Peyer's patch (tissue), 4 donors: Measurements from ENCODE around the gene CDCA4. TPM values are rescaled to one million over a fixed set of nuclear protein-coding genes. Genes with fewer than 3 reads are reported as not detected.
"Not testable (repeated sequence)": the region's sequence is repeated elsewhere in the genome, so short reads cannot be mapped to it uniquely, and the experiment has no call there.

ENCODE experiments used
- DNase-seq, 3 donors: peaks; one replicate each; pipeline ENCODE4 v3.0.0-alpha.2; 2017 to 2019
- H3K27ac ChIP-seq, 4 donors: fragments of 200-600 bp; sonication (generic); one replicate each; pipeline ENCODE4 v1.5.1; 2016 to 2019
- H3K27me3 ChIP-seq, 2 donors: fragments of 200-600 bp; sonication (generic); one replicate each; pipeline ENCODE4 v1.5.1; 2019
- H3K36me3 ChIP-seq, 3 donors: fragments of 200-600 bp; sonication (generic); one replicate each; pipeline ENCODE4 v1.5.1; 2016 to 2019
- H3K4me1 ChIP-seq, 4 donors: fragments of 200-600 bp; sonication (generic); one replicate each; pipeline ENCODE4 v1.5.1; 2016 to 2019
- H3K4me3 ChIP-seq, 4 donors: fragments of 200-600 bp; sonication (generic); 1 replicate in 3 of 4; 2 replicates in 1 of 4; pipeline ENCODE4 v1.5.1; 2016 to 2019; ENCODE audit warnings: mild to moderate bottlenecking in 1 of 4
- H3K9me3 ChIP-seq, 4 donors: fragments of 200-600 bp; sonication (generic); one replicate each; pipeline ENCODE4 v1.5.1; 2016 to 2019; ENCODE audit warnings: mild to moderate bottlenecking in 1 of 4
- POLR2A ChIP-seq, 2 donors: fragments of 450-650 bp; IDR thresholded peaks; one replicate each; pipeline ENCODE4 v1.5.1; 2017; ENCODE audit warnings: antibody characterized with exemption in 2 of 2, mild to moderate bottlenecking in 2 of 2, moderate library complexity in 2 of 2
- total RNA-seq, 4 donors: library from RNA; depleted of rRNA; stranded (reverse); fragments of >200 nt; gene quantifications; one replicate each; pipeline ENCODE4 v1.1.0, GENCODE V29; 2016
- TF ChIP-seq, protein P1 (sequence below), 6 experiments: fragments of 450-650 bp in 4 of 6; fragments of 200-600 bp in 2 of 6; sonication (generic) in 1 of 6; IDR thresholded peaks; one replicate each; pipeline ENCODE4 v1.5.1; 2017 to 2019; ENCODE audit warnings: antibody characterized with exemption in 6 of 6, mild to moderate bottlenecking in 3 of 6, moderate library complexity in 1 of 6

The CDCA4 gene
- total RNA-seq, 4 donors from 2014 or later = 3.7 to 9.1 (median 6.6) TPM

- Histone ChIP-seq H3K4me3 (no peak overlapping the region), H3K27ac (no peak overlapping the region), H3K36me3 (no peaks in the 10 kb centered on the region), H3K9me3 (no peaks in the 10 kb centered on the region), H3K4me1 (no peaks in the 10 kb centered on the region), H3K27me3 (no peaks in the 10 kb centered on the region)
- no peak for DNase-seq
- no peak for TF ChIP-seq POLR2A (IDR thresholded peaks at IDR 0.05)
- TF ChIP-seq, protein P1, sequence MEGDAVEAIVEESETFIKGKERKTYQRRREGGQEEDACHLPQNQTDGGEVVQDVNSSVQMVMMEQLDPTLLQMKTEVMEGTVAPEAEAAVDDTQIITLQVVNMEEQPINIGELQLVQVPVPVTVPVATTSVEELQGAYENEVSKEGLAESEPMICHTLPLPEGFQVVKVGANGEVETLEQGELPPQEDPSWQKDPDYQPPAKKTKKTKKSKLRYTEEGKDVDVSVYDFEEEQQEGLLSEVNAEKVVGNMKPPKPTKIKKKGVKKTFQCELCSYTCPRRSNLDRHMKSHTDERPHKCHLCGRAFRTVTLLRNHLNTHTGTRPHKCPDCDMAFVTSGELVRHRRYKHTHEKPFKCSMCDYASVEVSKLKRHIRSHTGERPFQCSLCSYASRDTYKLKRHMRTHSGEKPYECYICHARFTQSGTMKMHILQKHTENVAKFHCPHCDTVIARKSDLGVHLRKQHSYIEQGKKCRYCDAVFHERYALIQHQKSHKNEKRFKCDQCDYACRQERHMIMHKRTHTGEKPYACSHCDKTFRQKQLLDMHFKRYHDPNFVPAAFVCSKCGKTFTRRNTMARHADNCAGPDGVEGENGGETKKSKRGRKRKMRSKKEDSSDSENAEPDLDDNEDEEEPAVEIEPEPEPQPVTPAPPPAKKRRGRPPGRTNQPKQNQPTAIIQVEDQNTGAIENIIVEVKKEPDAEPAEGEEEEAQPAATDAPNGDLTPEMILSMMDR (IDR thresholded peaks at IDR 0.05) = no peak
These were observed 13.6 kb upstream of the CDCA4 start for GRCh38 chr14:105034315-105035039.

DNA sequence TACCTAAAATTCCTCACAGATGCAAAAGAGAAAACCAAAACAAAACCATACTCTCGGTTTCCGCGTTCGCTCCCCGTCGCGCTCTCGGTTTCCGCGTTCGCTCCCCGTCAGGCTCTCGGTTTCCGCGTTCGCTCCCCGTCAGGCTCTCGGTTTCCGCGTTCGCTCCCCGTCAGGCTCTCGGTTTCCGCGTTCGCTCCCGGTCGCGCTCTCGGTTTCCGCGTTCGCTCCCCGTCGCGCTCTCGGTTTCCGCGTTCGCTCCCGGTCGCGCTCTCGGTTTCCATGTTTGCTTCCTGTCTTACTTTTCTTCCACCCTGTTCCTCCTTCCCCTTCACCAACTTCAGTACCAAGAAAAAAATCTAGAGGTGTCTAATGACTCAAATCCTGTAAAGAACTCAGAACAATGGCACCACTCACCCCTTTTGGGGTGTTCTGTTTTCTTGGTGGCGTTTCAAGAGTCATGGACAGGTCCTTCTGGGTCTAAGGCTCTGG lies 12.6 kb upstream of the CDCA4 start:
- not testable (repeated sequence) for H3K9me3 ChIP-seq, H3K4me1 ChIP-seq, H3K27me3 ChIP-seq, H3K36me3 ChIP-seq, DNase-seq
- H3K27ac ChIP-seq = peak overlapping the region in 3 of 4 donors; percentile 10 to 40 (median 26)
- H3K4me3 ChIP-seq = peak overlapping the region; percentile 35 to 53 (median 42)

- H3K4me3 ChIP-seq, H3K27ac ChIP-seq, DNase-seq: not testable (repeated sequence)
These were observed 11.6 kb upstream of the CDCA4 start for GRCh38 chr14:105032451-105032901.

GRCh38 chr14:105030836-105031396 lies 10.0 kb upstream of the CDCA4 start:
- H3K4me1 ChIP-seq = no peaks in the 10 kb centered on the region
- no peaks in the 10 kb centered on the region for H3K27me3 ChIP-seq
- H3K4me3 ChIP-seq = no peak overlapping the region
- DNase-seq = no peak
- TF ChIP-seq, protein P1 (IDR thresholded peaks at IDR 0.05) = no peak
- no peak for TF ChIP-seq POLR2A (IDR thresholded peaks at IDR 0.05)
- no peaks in the 10 kb centered on the region for H3K9me3 ChIP-seq
- no peaks in the 10 kb centered on the region for H3K36me3 ChIP-seq
- no peak overlapping the region for H3K27ac ChIP-seq

More at GRCh38 chr14:105032451-105032901, 11.6 kb upstream of the CDCA4 start:
- H3K27me3 ChIP-seq, H3K36me3 ChIP-seq, H3K4me1 ChIP-seq, H3K9me3 ChIP-seq: not testable (repeated sequence)

GRCh38 chr14:105030194-105030593 lies 9.3 kb upstream of the CDCA4 start:
- H3K36me3 ChIP-seq = no peaks in the 10 kb centered on the region
- H3K9me3 ChIP-seq = no peaks in the 10 kb centered on the region
- no peaks in the 10 kb centered on the region for H3K27me3 ChIP-seq
- H3K4me3 ChIP-seq = no peak overlapping the region
- no peaks in the 10 kb centered on the region for H3K4me1 ChIP-seq
- TF ChIP-seq POLR2A (IDR thresholded peaks at IDR 0.05) = no peak
- TF ChIP-seq, protein P1 (IDR thresholded peaks at IDR 0.05) = no peak
- H3K27ac ChIP-seq = no peak overlapping the region
- no peak for DNase-seq

DNA sequence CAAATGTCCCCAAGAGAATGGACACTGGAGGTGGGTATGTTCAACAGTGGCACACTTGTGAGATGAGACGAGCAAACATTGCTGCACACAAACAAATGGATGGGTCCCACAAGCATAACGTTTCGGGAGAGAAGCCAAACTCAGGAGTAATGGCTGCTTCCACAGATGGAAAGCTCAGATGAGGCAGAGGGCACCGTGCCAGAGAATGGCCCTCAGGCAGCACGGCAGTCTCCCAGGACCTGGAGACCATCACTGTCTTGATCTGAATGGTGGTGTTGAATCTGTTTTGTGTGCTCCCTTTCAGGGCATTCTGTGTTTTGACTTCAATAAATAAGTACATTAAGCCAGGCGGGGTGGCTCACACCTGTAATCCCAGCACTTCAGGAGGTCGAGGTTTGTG lies 8.5 kb upstream of the CDCA4 start:
- TF ChIP-seq, protein P1 (IDR thresholded peaks at IDR 0.05) = no peak
- no peaks in the 10 kb centered on the region for H3K27me3 ChIP-seq
- H3K27ac ChIP-seq = no peak overlapping the region
- H3K4me1 ChIP-seq = no peaks in the 10 kb centered on the region
- no peak for DNase-seq
- H3K9me3 ChIP-seq = no peaks in the 10 kb centered on the region
- H3K36me3 ChIP-seq = no peaks in the 10 kb centered on the region
- no peak overlapping the region for H3K4me3 ChIP-seq
